DND-41 (cell line): ENCODE measurements around the gene GREB1L.

Source experiments
- EZH2 ChIP-seq: IDR thresholded peaks from 3 replicates; pipeline ENCODE4 v1.6.1; 2012; ENCODE audit warnings: borderline replicate concordance, low read depth, mild to moderate bottlenecking, moderate library complexity, low read length, inconsistent platforms; ENCODE audit not compliant: severe bottlenecking
- TF ChIP-seq, protein P1 (sequence below): IDR thresholded peaks from 2 replicates; pipeline ENCODE4 v1.5.1; 2012; ENCODE audit warnings: borderline replicate concordance, low read length, moderate library complexity, mild to moderate bottlenecking; ENCODE audit not compliant: poor library complexity, severe bottlenecking; ENCODE audit errors: extremely low read depth

DNA sequence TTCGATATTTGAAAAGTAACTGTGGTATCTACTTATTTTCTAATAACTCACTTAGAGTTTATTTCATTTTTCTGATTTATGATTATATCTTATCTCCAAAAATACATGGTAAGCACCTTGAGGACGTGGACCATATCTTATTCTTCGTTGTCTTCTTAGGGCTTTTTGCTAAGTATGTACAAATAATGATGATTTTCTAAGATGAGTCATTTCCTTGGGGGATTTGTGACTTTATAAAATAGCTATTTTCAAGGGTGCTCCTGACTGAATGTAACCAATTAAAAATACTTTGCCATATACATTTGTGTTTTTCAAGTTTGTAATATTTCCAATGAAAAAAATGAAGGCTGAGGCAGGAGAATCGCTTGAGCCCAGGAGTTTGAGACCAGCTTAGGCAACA is 56.3 kb downstream of the GREB1L start:
- TF ChIP-seq, protein P1, sequence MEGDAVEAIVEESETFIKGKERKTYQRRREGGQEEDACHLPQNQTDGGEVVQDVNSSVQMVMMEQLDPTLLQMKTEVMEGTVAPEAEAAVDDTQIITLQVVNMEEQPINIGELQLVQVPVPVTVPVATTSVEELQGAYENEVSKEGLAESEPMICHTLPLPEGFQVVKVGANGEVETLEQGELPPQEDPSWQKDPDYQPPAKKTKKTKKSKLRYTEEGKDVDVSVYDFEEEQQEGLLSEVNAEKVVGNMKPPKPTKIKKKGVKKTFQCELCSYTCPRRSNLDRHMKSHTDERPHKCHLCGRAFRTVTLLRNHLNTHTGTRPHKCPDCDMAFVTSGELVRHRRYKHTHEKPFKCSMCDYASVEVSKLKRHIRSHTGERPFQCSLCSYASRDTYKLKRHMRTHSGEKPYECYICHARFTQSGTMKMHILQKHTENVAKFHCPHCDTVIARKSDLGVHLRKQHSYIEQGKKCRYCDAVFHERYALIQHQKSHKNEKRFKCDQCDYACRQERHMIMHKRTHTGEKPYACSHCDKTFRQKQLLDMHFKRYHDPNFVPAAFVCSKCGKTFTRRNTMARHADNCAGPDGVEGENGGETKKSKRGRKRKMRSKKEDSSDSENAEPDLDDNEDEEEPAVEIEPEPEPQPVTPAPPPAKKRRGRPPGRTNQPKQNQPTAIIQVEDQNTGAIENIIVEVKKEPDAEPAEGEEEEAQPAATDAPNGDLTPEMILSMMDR: no peak
- no peak for TF ChIP-seq EZH2
